HEK293 (cell line): ENCODE data around the gene MESP2.

Experiments used
- CTCF ChIA-PET: fragments of 350-600 bp; formaldehyde crosslinking; extraction: SDS; loops from one replicate; lab custom pipeline; 2021; ENCODE audit warnings: antibody characterized with exemption; lab: Yijun Ruan, JAX
- POLR2A ChIA-PET: fragments of 300-600 bp; formaldehyde crosslinking; extraction: SDS; loops from one replicate; lab custom pipeline; 2020; ENCODE audit warnings: antibody characterized with exemption, inconsistent platforms; lab: Yijun Ruan, JAX
- H3K27ac ChIP-seq: fragments of 200-500 bp; sonication (Bioruptor generic); 2 replicates; pipeline ENCODE4 v1.5.1; 2014; ENCODE audit warnings: low read depth, low read length, control low read depth, inconsistent platforms; ENCODE audit errors: extremely low read depth
- H3K36me3 ChIP-seq, 2 experiments: fragments of 200-500 bp in 1 of 2; sonication (Bioruptor generic) in 1 of 2; 1 replicate in 1 of 2; 2 replicates in 1 of 2; pipeline ENCODE4 v1.5.1; 2014 to 2017; ENCODE audit warnings: inconsistent platforms in 2 of 2, low read length in 2 of 2; ENCODE audit not compliant: control insufficient read depth in 2 of 2, insufficient read depth in 1 of 2
- H3K4me1 ChIP-seq: fragments of 200-500 bp; sonication (Bioruptor generic); 2 replicates; pipeline ENCODE4 v1.5.1; 2014; ENCODE audit warnings: mild to moderate bottlenecking, low read length, inconsistent platforms; ENCODE audit not compliant: control insufficient read depth, insufficient read depth
- H3K4me3 ChIP-seq: 2 replicates; pipeline ENCODE4 v1.5.1; 2011; ENCODE audit warnings: low read depth, mild to moderate bottlenecking, control low read depth, low read length, moderate library complexity
- H3K9me3 ChIP-seq: fragments of 200-500 bp; sonication (Bioruptor generic); 2 replicates; pipeline ENCODE4 v1.5.1; 2014; ENCODE audit warnings: low read depth, low read length, inconsistent platforms; ENCODE audit not compliant: control insufficient read depth, insufficient read depth
- GLIS1 ChIP-seq: fragments of 450-650 bp; formaldehyde crosslinking; IDR thresholded peaks from 2 replicates; pipeline ENCODE4 v1.5.1; 2016; ENCODE audit warnings: missing biosample characterization, missing genetic modification characterization
- GLIS2 ChIP-seq: fragments of 450-650 bp; formaldehyde crosslinking; IDR thresholded peaks from 2 replicates; pipeline ENCODE4 v1.5.1; 2016; ENCODE audit warnings: missing biosample characterization, missing genetic modification characterization
- ZFP41 ChIP-seq: fragments of 450-650 bp; formaldehyde crosslinking; IDR thresholded peaks from 2 replicates; pipeline ENCODE4 v1.5.1; 2016; ENCODE audit warnings: missing biosample characterization, missing genetic modification characterization, borderline replicate concordance
- ZNF221 ChIP-seq: fragments of 450-650 bp; formaldehyde crosslinking; IDR thresholded peaks from 2 replicates; pipeline ENCODE4 v1.5.1; 2017; ENCODE audit warnings: missing biosample characterization, missing genetic modification characterization, borderline replicate concordance
- ZNF600 ChIP-seq: fragments of 450-650 bp; formaldehyde crosslinking; IDR thresholded peaks from 2 replicates; pipeline ENCODE4 v1.5.1; 2016; ENCODE audit warnings: missing biosample characterization, missing genetic modification characterization
- ZSCAN16 ChIP-seq: fragments of 450-650 bp; formaldehyde crosslinking; IDR thresholded peaks from 2 replicates; pipeline ENCODE4 v1.5.1; 2016; ENCODE audit warnings: missing biosample characterization, missing genetic modification characterization
- ZXDB ChIP-seq: fragments of 450-650 bp; formaldehyde crosslinking; IDR thresholded peaks from 2 replicates; pipeline ENCODE4 v1.5.1; 2016; ENCODE audit warnings: missing biosample characterization, missing genetic modification characterization
- TF ChIP-seq, protein P1 (sequence below): fragments of 450-650 bp; formaldehyde crosslinking; IDR thresholded peaks from 2 replicates; pipeline ENCODE4 v1.5.1; 2016; ENCODE audit warnings: missing biosample characterization, missing genetic modification characterization, borderline replicate concordance

MESP2 gene

GRCh38 chr15:89761929-89762328, 14.2 kb upstream of the MESP2 start (continued):
- TF ChIP-seq, protein P1, sequence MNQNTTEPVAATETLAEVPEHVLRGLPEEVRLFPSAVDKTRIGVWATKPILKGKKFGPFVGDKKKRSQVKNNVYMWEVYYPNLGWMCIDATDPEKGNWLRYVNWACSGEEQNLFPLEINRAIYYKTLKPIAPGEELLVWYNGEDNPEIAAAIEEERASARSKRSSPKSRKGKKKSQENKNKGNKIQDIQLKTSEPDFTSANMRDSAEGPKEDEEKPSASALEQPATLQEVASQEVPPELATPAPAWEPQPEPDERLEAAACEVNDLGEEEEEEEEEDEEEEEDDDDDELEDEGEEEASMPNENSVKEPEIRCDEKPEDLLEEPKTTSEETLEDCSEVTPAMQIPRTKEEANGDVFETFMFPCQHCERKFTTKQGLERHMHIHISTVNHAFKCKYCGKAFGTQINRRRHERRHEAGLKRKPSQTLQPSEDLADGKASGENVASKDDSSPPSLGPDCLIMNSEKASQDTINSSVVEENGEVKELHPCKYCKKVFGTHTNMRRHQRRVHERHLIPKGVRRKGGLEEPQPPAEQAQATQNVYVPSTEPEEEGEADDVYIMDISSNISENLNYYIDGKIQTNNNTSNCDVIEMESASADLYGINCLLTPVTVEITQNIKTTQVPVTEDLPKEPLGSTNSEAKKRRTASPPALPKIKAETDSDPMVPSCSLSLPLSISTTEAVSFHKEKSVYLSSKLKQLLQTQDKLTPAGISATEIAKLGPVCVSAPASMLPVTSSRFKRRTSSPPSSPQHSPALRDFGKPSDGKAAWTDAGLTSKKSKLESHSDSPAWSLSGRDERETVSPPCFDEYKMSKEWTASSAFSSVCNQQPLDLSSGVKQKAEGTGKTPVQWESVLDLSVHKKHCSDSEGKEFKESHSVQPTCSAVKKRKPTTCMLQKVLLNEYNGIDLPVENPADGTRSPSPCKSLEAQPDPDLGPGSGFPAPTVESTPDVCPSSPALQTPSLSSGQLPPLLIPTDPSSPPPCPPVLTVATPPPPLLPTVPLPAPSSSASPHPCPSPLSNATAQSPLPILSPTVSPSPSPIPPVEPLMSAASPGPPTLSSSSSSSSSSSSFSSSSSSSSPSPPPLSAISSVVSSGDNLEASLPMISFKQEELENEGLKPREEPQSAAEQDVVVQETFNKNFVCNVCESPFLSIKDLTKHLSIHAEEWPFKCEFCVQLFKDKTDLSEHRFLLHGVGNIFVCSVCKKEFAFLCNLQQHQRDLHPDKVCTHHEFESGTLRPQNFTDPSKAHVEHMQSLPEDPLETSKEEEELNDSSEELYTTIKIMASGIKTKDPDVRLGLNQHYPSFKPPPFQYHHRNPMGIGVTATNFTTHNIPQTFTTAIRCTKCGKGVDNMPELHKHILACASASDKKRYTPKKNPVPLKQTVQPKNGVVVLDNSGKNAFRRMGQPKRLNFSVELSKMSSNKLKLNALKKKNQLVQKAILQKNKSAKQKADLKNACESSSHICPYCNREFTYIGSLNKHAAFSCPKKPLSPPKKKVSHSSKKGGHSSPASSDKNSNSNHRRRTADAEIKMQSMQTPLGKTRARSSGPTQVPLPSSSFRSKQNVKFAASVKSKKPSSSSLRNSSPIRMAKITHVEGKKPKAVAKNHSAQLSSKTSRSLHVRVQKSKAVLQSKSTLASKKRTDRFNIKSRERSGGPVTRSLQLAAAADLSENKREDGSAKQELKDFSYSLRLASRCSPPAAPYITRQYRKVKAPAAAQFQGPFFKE (tag by site-specific recombination): no peak

DNA sequence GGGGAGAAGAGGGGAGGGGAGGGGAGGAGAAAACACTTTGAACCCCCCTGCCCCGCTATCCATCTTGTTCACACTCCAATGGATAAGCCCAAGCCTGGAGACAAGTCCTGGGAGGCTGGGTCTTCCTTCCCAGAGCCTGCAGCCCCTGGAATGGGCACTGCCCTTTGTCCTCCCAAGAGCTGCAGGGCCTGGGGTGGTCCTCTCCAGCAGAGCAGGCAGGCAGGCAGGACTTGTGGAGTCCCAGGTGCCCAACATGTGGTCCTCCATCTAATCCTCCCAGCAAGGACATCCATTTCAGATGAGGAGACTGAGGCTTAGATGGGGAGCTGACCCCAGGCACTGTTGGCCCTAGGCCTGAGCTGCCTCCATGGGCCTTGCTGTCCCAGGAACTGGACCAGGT, 10.4 kb upstream of the MESP2 start:
- CTCF ChIA-PET: interaction anchor here (17.0 kb wide), 1 partner anchor 110 kb away, joined by 344 read pairs; no protein-coding TSS in a partner anchor
- POLR2A ChIA-PET: interaction anchor here (0.5 kb wide), 1 partner anchor 122 kb away, joined by 3 read pairs; no protein-coding TSS in a partner anchor
- no peak overlapping the region for H3K4me3 ChIP-seq
- no peak overlapping the region for H3K27ac ChIP-seq
- TF ChIP-seq GLIS1 (peak; percentile 59), GLIS2 (0 out of 2 replicates have a peak, but pooled peaks have one; percentile 17), ZNF221 (tag by site-specific recombination) (no peak)
- TF ChIP-seq, all 188 proteins: peak for 2
- H3K9me3 ChIP-seq: no peaks in the 10 kb centered on the region
- no peaks in the 10 kb centered on the region for H3K4me1 ChIP-seq
- H3K36me3 ChIP-seq: no peaks in the 10 kb centered on the region

- Histone ChIP-seq H3K36me3 (no peaks in the 10 kb centered on the region), H3K4me3 (no peak overlapping the region), H3K4me1 (no peaks in the 10 kb centered on the region), H3K9me3 (no peaks in the 10 kb centered on the region)
- POLR2A ChIA-PET: interaction anchor here (0.5 to 0.6 kb wide), 2 partner anchors 122 to 311 kb away, joined by 3 read pairs; no protein-coding TSS in a partner anchor
- TF ChIP-seq ZXDB (tag by site-specific recombination): no peak
- TF ChIP-seq ZNF600 (tag by site-specific recombination): peak; percentile 47; the same call in 1 of the 2 replicates
- no peak for TF ChIP-seq ZSCAN16 (tag by site-specific recombination)
- TF ChIP-seq, all 188 proteins: peak for 1
- no peak overlapping the region for H3K27ac ChIP-seq
- CTCF ChIA-PET: interaction anchor here (17.0 kb wide), 1 partner anchor 109 kb away, joined by 344 read pairs; no protein-coding TSS in a partner anchor
Observed at GRCh38 chr15:89766357-89767311, 9.5 kb upstream of the MESP2 start.

- ChIA-PET POLR2A (no interaction called here), CTCF (interaction anchor here (1.8 kb wide), 1 partner anchor 107 kb away, joined by 8 read pairs; no protein-coding TSS in a partner anchor)
- TF ChIP-seq GLIS1 (peak; percentile 71), ZFP41 (tag by site-specific recombination) (no peak)
Observed at GRCh38 chr15:89767411-89767915, 8.7 kb upstream of the MESP2 start.

More at GRCh38 chr15:89767411-89767915, 8.7 kb upstream of the MESP2 start:
- Histone ChIP-seq H3K36me3 (no peaks in the 10 kb centered on the region), H3K9me3 (no peaks in the 10 kb centered on the region), H3K4me1 (no peaks in the 10 kb centered on the region), H3K27ac (no peak overlapping the region), H3K4me3 (no peak overlapping the region)
